Vagina (tissue), 2 donors: ENCODE results near the gene TNS1. TPM values are rescaled to one million over a fixed set of nuclear protein-coding genes. Genes with fewer than 3 reads are reported as not detected.

Source experiments
- DNase-seq, 2 donors: peaks; one replicate each; pipeline ENCODE4 v3.0.0-alpha.2; 2017; ENCODE audit errors: extremely low spot score in 2 of 2
- H3K27ac ChIP-seq: fragments of 200-600 bp; sonication (generic); one replicate; pipeline ENCODE4 v1.5.1; 2019
- H3K27me3 ChIP-seq: fragments of 200-600 bp; sonication (generic); one replicate; pipeline ENCODE4 v1.5.1; 2019
- H3K36me3 ChIP-seq, 2 donors: fragments of 200-600 bp; sonication (generic); one replicate each; pipeline ENCODE4 v1.5.1; 2017 to 2019
- H3K4me1 ChIP-seq: fragments of 200-600 bp; sonication (generic); one replicate; pipeline ENCODE4 v1.5.1; 2019
- H3K4me3 ChIP-seq, 2 donors: fragments of 200-600 bp; sonication (generic); 1 replicate in 1 of 2; 2 replicates in 1 of 2; pipeline ENCODE4 v1.5.1; 2016 to 2019
- H3K9me3 ChIP-seq: fragments of 200-600 bp; sonication (generic); one replicate; pipeline ENCODE4 v1.5.1; 2019
- POLR2A ChIP-seq, 2 donors: fragments of 450-650 bp; IDR thresholded peaks; one replicate each; pipeline ENCODE4 v1.6.1; 2017; ENCODE audit warnings: antibody characterized with exemption in 2 of 2, mild to moderate bottlenecking in 2 of 2, moderate library complexity in 2 of 2
- POLR2AphosphoS5 ChIP-seq, 2 donors: sonication (generic); formaldehyde crosslinking; IDR thresholded peaks; one replicate each; pipeline ENCODE4 v1.9.0; 2017; ENCODE audit warnings: antibody characterized with exemption in 2 of 2, mild to moderate bottlenecking in 2 of 2, low read depth in 1 of 2; ENCODE audit not compliant: insufficient read depth in 1 of 2
- intact Hi-C: fragments of 100-400 bp; cut with DNase I; formaldehyde crosslinking; loops from one replicate; pipeline ENCODE4 v1.15.1; 2023
- total RNA-seq: library from RNA; depleted of rRNA; stranded (reverse); fragments of >200 nt; gene quantifications from one replicate; pipeline ENCODE4 v1.2.3, GENCODE V29; 2016
- TF ChIP-seq, protein P1 (sequence below), 3 experiments: fragments of 450-650 bp in 2 of 3; fragments of 200-600 bp in 1 of 3; sonication (generic) in 1 of 3; IDR thresholded peaks; one replicate each; pipeline ENCODE4 v1.5.1; 2017 to 2019; ENCODE audit warnings: antibody characterized with exemption in 3 of 3, mild to moderate bottlenecking in 2 of 3, moderate library complexity in 2 of 3

The TNS1 gene
- total RNA-seq, 1 donor from 2014 or later = 216 TPM

DNA sequence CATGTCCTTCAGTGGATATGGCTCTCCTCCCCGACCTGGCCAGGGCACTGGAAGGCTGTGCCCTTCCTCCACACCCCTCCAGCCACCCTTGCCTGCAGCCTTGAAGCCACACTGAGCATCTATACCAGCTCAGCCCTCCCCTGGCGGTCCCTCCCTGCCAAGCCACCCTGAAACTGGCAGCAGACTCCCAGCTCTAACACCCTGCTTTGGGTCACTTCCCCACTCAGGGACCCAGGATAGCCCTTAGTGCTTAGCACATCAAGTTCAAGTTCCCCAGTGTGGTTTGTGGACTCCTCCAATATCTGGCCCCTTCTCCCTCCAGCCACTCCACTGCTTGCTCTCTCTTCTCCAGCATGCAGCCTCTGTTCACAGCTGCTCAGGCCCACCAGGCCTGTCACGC lies 89.4 kb downstream of the TNS1 start:
- Histone ChIP-seq H3K27ac (peak overlapping the region; percentile 91), H3K4me1 (peaks cover 100% of the 10 kb centered on the region), H3K4me3 (peak overlapping the region in 1 of 2 donors; percentile 15), H3K27me3 (no peaks in the 10 kb centered on the region), H3K36me3 (no peaks in the 10 kb centered on the region), H3K9me3 (no peaks in the 10 kb centered on the region)
- no peak for DNase-seq
- intact Hi-C loops = no loop called here
- TF ChIP-seq, protein P1, sequence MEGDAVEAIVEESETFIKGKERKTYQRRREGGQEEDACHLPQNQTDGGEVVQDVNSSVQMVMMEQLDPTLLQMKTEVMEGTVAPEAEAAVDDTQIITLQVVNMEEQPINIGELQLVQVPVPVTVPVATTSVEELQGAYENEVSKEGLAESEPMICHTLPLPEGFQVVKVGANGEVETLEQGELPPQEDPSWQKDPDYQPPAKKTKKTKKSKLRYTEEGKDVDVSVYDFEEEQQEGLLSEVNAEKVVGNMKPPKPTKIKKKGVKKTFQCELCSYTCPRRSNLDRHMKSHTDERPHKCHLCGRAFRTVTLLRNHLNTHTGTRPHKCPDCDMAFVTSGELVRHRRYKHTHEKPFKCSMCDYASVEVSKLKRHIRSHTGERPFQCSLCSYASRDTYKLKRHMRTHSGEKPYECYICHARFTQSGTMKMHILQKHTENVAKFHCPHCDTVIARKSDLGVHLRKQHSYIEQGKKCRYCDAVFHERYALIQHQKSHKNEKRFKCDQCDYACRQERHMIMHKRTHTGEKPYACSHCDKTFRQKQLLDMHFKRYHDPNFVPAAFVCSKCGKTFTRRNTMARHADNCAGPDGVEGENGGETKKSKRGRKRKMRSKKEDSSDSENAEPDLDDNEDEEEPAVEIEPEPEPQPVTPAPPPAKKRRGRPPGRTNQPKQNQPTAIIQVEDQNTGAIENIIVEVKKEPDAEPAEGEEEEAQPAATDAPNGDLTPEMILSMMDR (IDR thresholded peaks at IDR 0.05) = no peak
- no peak for TF ChIP-seq POLR2AphosphoS5 (IDR thresholded peaks at IDR 0.05; ENCODE audit: insufficient read depth in 1 of 2, low read depth in 1 of 2)
- TF ChIP-seq POLR2A (IDR thresholded peaks at IDR 0.05) = no peak

- Histone ChIP-seq H3K27ac (peak overlapping the region; percentile 91), H3K4me3 (peak overlapping the region in 1 of 2 donors; percentile 22), H3K27me3 (no peaks in the 10 kb centered on the region), H3K36me3 (no peaks in the 10 kb centered on the region), H3K4me1 (peaks cover 100% of the 10 kb centered on the region), H3K9me3 (no peaks in the 10 kb centered on the region)
- TF ChIP-seq POLR2AphosphoS5 (IDR thresholded peaks at IDR 0.05; ENCODE audit: insufficient read depth in 1 of 2, low read depth in 1 of 2) (no peak), POLR2A (IDR thresholded peaks at IDR 0.05) (no peak)
- TF ChIP-seq, protein P1 (IDR thresholded peaks at IDR 0.05) = no peak
- intact Hi-C loops = no loop called here
- no peak for DNase-seq
Measured at GRCh38 chr2:217912098-217913024, 90.4 kb downstream of the TNS1 start.

- H3K27me3 ChIP-seq = no peaks in the 10 kb centered on the region
- no peaks in the 10 kb centered on the region for H3K9me3 ChIP-seq
- H3K4me3 ChIP-seq = peak overlapping the region in 1 of 2 donors; percentile 22
- no peaks in the 10 kb centered on the region for H3K36me3 ChIP-seq
- no peak for TF ChIP-seq POLR2A (IDR thresholded peaks at IDR 0.05)
- no peak for TF ChIP-seq POLR2AphosphoS5 (IDR thresholded peaks at IDR 0.05; ENCODE audit: insufficient read depth in 1 of 2, low read depth in 1 of 2)
- TF ChIP-seq, protein P1 (IDR thresholded peaks at IDR 0.05) = no peak
- H3K27ac ChIP-seq = peak overlapping the region; percentile 91
- no peak for DNase-seq
- peaks cover 100% of the 10 kb centered on the region for H3K4me1 ChIP-seq
- intact Hi-C loops = no loop called here
Measured at GRCh38 chr2:217911283-217912097, 91.3 kb downstream of the TNS1 start.

GRCh38 chr2:217910875-217911212 lies 92.0 kb downstream of the TNS1 start:
- intact Hi-C loops = no loop called here
- Histone ChIP-seq H3K27ac (peak overlapping the region; percentile 91), H3K27me3 (no peaks in the 10 kb centered on the region), H3K4me1 (peaks cover 100% of the 10 kb centered on the region), H3K9me3 (no peaks in the 10 kb centered on the region), H3K4me3 (no peak overlapping the region), H3K36me3 (no peaks in the 10 kb centered on the region)
- no peak for DNase-seq
- TF ChIP-seq POLR2AphosphoS5 (IDR thresholded peaks at IDR 0.05; ENCODE audit: insufficient read depth in 1 of 2, low read depth in 1 of 2) = no peak
- TF ChIP-seq POLR2A (IDR thresholded peaks at IDR 0.05) = no peak

DNA sequence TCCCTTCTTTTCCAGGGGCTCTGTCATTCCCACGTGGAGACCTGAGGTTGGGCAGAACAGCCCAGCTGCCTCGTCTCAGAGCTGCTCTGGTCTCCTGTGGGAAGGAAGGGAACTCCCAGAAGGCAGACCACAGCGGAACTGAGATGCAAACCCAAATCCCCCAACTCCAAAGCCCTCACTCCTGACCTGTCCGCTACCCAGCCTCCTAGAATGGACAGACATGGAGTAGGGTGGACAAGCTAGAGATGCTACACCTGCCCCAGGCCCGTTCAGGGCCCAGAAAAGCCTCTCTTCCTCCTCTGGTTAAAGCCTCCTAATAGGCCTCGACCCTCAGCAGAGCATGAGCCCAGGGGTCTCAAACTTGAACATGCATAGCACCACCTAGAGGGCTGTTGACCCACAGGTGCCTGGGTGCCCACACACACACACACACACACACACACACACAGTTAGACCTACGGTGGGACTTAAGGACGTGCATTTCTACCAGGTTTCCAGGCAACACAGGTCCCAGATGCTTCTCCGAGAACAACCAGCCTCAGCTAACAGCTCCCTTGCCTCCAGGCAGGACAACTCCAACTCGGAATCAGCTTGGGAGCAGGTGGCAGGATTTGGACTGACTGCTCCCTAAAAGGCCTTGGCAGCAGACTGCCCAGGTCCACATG lies 93.5 kb downstream of the TNS1 start:
- H3K4me1 ChIP-seq = peaks cover 100% of the 10 kb centered on the region
- DNase-seq = no peak
- TF ChIP-seq POLR2A (IDR thresholded peaks at IDR 0.05) (no peak), POLR2AphosphoS5 (IDR thresholded peaks at IDR 0.05; ENCODE audit: insufficient read depth in 1 of 2, low read depth in 1 of 2) (no peak)
- TF ChIP-seq, protein P1 (IDR thresholded peaks at IDR 0.05) = no peak
- intact Hi-C loops = no loop called here
- H3K27me3 ChIP-seq = no peaks in the 10 kb centered on the region
- H3K9me3 ChIP-seq = no peaks in the 10 kb centered on the region
- no peak overlapping the region for H3K4me3 ChIP-seq
- H3K27ac ChIP-seq = peak overlapping the region; percentile 91
- no peaks in the 10 kb centered on the region for H3K36me3 ChIP-seq
